IPS-15b (cell line): Measurements from ENCODE around the gene ABCB1.
"Not testable (repeated sequence)": the region's sequence is repeated elsewhere in the genome, so short reads cannot be mapped to it uniquely, and the experiment has no call there.

Experiments
- H3K27me3 ChIP-seq: one replicate; pipeline ENCODE4 v1.6.1; 2013; ENCODE audit warnings: low read length; ENCODE audit not compliant: control insufficient read depth, insufficient read depth
- H3K36me3 ChIP-seq: one replicate; pipeline ENCODE4 v1.6.1; 2013; ENCODE audit warnings: low read length; ENCODE audit not compliant: control insufficient read depth, insufficient read depth
- H3K4me1 ChIP-seq: one replicate; pipeline ENCODE4 v1.6.1; 2013; ENCODE audit warnings: mild to moderate bottlenecking, low read length; ENCODE audit not compliant: control insufficient read depth, insufficient read depth
- H3K4me3 ChIP-seq: one replicate; pipeline ENCODE4 v1.5.1; 2013; ENCODE audit warnings: low read depth, low read length
- H3K9ac ChIP-seq: one replicate; pipeline ENCODE4 v1.6.1; 2013; ENCODE audit warnings: low read depth, mild to moderate bottlenecking, low read length
- H3K9me3 ChIP-seq: one replicate; pipeline ENCODE4 v1.6.1; 2013; ENCODE audit warnings: mild to moderate bottlenecking, low read length; ENCODE audit not compliant: control insufficient read depth, insufficient read depth

ABCB1 gene

DNA sequence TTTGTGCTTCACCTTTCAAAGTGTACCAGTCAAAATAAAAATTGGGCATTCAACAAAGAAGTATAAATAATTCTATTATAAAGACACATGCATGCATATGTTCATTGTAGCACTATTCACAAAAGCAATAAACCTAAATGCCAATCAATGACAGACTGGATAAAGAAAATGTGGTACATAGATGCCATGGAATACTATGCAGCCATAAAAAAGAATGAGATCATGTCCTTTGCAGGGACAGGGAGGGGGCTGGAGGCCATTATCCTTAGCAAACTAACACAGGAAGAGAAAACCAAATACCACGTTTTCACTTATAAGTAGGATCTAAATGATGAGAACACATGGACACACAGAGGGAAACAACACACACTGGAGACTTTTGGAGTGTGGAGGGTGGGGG is 28.2 kb downstream of the ABCB1 start:
- not testable (repeated sequence) for H3K9ac ChIP-seq, H3K4me3 ChIP-seq, H3K4me1 ChIP-seq, H3K27me3 ChIP-seq, H3K9me3 ChIP-seq, H3K36me3 ChIP-seq

DNA sequence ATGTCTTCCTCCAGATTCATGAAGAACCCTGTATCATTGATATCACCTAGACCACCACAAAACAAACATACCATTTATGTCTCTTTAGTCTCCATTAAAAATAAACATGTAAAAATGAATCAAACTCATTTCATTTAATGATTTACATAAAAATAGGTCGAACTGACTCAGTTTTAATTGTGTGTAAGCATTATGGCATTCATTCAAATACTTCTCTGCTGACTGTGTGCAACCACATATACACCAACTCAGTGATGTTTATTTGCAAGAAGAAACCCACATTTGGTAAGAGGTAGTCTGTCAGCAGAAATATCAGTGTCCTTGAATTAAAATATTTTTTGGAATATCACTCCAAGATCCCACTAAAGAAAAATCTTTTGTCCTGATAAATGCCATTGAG is 30.5 kb downstream of the ABCB1 start:
- H3K9me3 ChIP-seq = no peaks in the 10 kb centered on the region
- no peaks in the 10 kb centered on the region for H3K27me3 ChIP-seq
- H3K4me3 ChIP-seq = no peak overlapping the region
- H3K36me3 ChIP-seq = no peaks in the 10 kb centered on the region
- H3K9ac ChIP-seq = no peak overlapping the region
- no peaks in the 10 kb centered on the region for H3K4me1 ChIP-seq

DNA sequence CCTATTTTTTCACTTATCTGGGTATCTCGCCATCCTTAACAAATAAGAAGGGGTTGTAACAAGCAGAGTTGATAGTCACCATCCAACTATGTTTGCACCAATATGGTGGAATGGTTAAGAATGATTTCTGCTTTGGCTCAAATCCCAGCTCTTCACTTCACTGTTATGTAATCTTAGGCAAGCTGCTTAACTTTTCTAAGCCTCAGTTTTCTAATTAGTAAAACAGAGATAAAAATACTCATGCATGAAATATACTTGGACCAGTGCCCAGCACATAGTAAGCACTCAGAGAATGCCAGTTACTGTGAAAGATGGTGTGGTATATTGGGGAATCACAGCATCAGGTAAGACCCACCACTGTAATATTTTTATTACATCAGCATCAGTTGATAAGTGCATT is 33.6 kb downstream of the ABCB1 start:
- H3K9me3 ChIP-seq = no peaks in the 10 kb centered on the region
- no peak overlapping the region for H3K4me3 ChIP-seq
- H3K27me3 ChIP-seq = no peaks in the 10 kb centered on the region
- H3K36me3 ChIP-seq = no peaks in the 10 kb centered on the region
- no peaks in the 10 kb centered on the region for H3K4me1 ChIP-seq
- no peak overlapping the region for H3K9ac ChIP-seq

DNA sequence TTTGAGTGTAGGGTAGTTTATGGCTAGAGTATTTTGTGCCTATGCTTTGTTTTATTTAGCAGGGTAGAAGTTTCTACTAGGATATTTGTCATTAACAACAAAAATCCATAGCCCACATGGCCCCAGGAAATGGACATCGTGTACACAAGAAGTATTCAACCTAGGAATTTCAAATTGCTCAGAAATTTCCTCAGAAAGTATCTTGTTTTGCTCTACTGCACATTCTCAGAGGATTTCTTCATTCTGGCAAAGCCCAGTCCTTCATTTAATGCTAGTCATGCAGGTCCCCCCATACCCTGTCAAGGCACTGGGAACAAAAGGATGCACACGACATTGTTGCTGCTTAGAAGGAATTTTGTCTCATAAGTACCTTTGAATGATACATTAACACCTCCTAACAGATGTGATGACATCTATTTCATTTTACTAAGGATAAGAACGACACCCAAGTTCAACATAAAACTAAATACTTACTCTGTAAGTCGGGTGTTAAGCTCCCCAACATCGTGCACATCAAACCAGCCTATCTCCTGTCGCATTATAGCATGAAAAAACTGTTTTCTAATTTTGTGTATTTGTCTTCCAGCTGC is 34.3 kb downstream of the ABCB1 start:
- Histone ChIP-seq H3K27me3 (no peaks in the 10 kb centered on the region), H3K36me3 (no peaks in the 10 kb centered on the region), H3K9ac (no peak overlapping the region)

DNA sequence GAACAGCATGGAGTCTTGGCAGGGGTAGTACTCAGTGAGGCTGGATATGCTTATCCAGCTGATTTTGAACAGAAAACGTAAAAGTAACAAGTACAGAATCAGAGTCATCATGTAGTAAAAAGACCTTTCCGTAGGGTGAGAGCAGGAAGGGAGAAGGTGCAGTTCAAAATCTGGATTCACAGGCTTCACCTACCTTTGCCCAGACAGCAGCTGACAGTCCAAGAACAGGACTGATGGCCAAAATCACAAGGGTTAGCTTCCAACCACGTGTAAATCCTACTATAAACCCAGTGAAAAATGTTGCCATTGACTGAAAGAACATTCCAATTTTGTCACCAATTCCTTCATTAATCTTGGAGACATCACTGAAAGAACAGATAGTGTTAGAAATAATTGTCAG is 34.8 kb downstream of the ABCB1 start:
- H3K36me3 ChIP-seq = no peaks in the 10 kb centered on the region
- H3K4me3 ChIP-seq = no peak overlapping the region
- H3K27me3 ChIP-seq = no peaks in the 10 kb centered on the region
- H3K9me3 ChIP-seq = no peaks in the 10 kb centered on the region
- peaks cover 3% of the 10 kb centered on the region for H3K4me1 ChIP-seq
- no peak overlapping the region for H3K9ac ChIP-seq

More for the DNA sequence above, 34.3 kb downstream of the ABCB1 start:
- Histone ChIP-seq H3K4me1 (peaks cover 1% of the 10 kb centered on the region), H3K9me3 (no peaks in the 10 kb centered on the region), H3K4me3 (no peak overlapping the region)

DNA sequence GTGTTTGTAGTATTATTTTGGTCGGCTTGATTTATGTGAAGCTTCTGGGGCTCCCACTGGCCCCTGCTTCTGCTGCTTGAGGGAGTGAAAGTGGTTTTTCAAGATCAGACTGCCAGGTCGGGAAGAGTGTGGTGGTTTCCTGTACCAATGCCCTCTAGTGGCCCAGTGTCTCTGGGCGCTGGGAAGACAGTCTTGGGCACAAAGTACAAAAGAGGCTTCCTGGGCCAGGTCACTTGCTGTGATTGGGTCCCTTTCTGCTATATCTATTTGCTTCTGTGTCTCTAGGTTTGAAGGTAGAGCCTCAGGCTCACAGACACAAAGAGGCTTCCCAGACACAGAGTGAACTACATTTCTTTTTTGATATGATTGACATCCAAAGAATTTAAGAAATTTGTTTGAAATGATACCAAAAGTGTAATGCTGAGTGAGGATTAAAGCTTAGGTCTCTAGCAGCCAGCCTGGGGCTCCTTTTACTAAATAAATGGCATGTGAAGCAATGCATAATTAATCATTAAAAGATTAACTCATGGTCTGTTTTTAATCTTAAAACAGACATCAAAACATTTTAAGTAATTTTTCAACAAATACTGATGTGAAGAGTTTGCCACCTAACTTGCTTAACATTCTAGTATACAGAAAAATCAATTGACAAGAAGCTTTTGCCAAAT is 36.3 kb downstream of the ABCB1 start:
- Histone ChIP-seq H3K9ac (no peak overlapping the region), H3K36me3 (no peaks in the 10 kb centered on the region), H3K9me3 (no peaks in the 10 kb centered on the region), H3K4me3 (no peak overlapping the region), H3K27me3 (no peaks in the 10 kb centered on the region), H3K4me1 (peaks cover 12% of the 10 kb centered on the region)

DNA sequence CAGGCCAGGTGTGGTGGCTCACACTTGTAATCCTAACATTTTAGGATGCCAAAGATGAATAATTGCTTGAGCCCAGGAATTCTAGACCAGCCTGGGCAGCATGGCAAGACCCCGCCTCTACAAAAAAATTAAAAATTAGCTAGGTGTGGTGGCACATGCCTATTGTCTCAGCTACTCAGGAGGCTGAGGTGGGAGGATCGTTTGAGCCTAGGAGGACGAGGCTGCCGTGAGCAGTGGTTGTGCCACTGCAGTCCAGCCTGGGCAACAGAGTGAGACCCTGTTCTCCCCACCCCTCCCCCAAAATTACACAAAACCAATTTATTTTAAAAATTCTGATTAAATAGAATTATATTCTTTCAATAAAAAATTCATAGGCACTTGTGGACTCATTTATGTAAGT is 39.0 kb downstream of the ABCB1 start:
- Histone ChIP-seq H3K9me3 (no peaks in the 10 kb centered on the region), H3K36me3 (no peaks in the 10 kb centered on the region), H3K4me1 (peaks cover 12% of the 10 kb centered on the region), H3K9ac (no peak overlapping the region), H3K4me3 (no peak overlapping the region), H3K27me3 (no peaks in the 10 kb centered on the region)

DNA sequence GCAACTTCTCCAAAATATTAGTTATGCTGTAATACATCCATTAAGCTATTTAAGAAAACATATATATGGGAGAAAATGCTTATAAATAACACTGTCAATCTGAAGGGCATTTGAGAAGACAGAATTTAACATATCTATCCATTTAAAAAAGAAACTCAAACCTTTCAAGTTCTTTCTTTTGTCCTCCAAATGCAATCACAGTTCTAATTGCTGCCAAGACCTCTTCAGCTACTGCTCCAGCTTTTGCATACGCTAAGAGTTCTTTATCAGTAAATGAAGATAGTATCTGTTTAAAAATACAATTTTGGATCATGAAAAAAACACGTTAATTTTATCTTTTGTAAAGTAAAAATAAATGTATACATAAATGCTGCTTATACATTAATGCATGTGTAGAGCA is 39.6 kb downstream of the ABCB1 start:
- Histone ChIP-seq H3K9ac (no peak overlapping the region), H3K4me3 (no peak overlapping the region), H3K9me3 (no peaks in the 10 kb centered on the region), H3K36me3 (no peaks in the 10 kb centered on the region), H3K4me1 (peaks cover 12% of the 10 kb centered on the region), H3K27me3 (no peaks in the 10 kb centered on the region)

DNA sequence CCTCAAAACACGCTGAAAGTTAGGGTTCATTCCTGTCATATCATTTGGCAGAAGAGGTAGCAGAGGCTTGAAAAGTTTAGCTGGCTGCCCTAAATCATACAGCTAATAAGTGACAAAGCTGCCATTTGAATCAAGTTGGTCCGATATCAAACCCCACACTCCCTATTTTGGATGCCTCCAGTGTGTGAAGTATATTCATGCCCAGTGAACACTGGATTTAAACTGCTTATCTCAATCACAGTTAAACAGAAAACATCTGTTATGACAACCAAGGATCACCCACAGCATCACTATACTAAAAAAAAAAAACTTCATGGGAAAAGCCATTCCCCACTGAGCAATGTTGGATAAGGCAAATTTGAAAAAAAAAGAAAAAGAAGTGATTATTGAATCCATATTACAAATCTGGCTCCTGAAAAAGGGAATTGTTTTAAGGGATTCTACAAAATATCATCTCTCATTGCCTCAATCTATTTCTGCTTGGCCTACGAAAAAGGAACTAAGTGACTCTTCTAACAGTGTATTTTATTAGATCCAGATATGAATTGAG is 48.3 kb downstream of the ABCB1 start:
- no peak overlapping the region for H3K4me3 ChIP-seq

DNA sequence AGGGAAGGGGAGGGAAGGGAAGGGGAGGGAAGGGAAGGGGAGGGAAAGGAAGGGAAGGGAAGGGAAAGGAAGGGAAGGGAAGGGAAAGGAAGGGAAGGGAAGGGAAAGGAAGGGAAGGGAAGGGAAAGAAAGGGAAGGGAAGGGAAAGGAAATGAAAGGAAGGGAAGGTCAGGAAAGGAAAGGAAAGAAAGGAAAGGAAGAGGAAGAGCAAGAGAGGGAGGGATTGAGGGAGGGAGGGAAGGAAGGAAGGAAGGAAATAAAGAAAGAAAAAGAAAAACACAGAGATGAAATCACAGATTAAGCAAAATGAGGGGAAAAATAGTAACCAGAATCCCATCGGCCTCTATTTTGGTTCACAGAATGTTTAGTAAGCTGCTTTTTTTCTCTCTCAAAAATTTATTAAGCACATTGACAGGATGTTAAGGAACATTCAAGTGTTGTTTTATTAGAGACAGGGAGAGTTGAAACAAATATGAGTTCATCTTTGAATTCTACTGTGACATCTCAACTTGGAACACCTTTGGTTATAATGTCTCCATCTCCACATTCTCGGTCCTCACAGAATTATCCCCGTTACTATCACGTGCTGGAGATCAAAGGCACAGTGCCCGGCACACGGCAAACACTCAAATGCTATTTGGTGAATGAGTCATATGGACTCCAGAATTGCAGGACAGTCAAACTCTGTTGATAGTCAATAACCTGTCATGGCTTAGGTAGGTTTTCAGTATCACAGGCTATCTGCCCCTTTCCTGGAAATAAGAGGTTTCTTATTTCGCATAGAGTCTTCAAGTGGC is 52.4 kb downstream of the ABCB1 start:
- no peaks in the 10 kb centered on the region for H3K27me3 ChIP-seq
- no peaks in the 10 kb centered on the region for H3K36me3 ChIP-seq
- no peaks in the 10 kb centered on the region for H3K4me1 ChIP-seq
- H3K9ac ChIP-seq = no peak overlapping the region
- no peak overlapping the region for H3K4me3 ChIP-seq
- no peaks in the 10 kb centered on the region for H3K9me3 ChIP-seq

More for the DNA sequence above, 48.3 kb downstream of the ABCB1 start:
- Histone ChIP-seq H3K9ac (no peak overlapping the region), H3K36me3 (no peaks in the 10 kb centered on the region), H3K9me3 (no peaks in the 10 kb centered on the region), H3K4me1 (no peaks in the 10 kb centered on the region), H3K27me3 (no peaks in the 10 kb centered on the region)

DNA sequence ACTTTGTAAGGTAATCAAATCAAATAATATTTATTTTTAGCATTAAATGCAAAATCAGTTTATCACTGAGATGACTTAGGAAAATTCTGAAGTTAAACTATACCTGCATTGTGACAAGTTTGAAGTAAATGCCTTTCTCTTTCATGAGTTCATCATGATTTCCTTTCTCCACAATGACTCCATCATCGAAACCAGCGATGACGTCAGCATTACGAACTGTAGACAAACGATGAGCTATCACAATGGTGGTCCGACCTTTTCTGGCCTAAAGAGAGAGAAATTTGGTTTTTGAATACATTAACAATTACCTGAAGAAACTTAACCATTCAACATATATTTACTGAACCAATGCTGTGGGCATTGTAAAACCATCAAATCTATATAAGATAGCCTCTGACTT is 54.9 kb downstream of the ABCB1 start:
- H3K36me3 ChIP-seq = no peaks in the 10 kb centered on the region
- H3K4me1 ChIP-seq = no peaks in the 10 kb centered on the region

DNA sequence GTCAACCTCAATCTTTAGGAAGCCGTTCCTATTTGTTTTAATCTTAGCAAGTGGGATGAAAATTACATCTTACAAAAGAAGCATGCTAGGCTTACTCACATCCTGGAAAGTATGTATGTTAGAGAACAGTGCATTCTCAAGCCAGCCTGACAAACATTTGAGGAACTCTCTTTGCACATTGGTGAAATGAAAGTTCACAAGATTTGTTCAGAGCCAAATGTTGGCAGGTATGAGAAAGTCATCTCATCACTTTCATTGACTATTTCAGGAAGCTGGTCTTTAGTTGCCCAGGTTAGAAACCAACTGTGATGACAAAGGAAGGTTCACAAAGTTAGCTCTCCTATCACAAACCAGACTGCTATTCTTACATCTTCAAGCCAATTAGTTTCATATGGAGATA is 57.1 kb downstream of the ABCB1 start:
- H3K36me3 ChIP-seq = no peaks in the 10 kb centered on the region
- H3K4me1 ChIP-seq = no peaks in the 10 kb centered on the region
- no peak overlapping the region for H3K9ac ChIP-seq
- H3K27me3 ChIP-seq = no peaks in the 10 kb centered on the region
- no peaks in the 10 kb centered on the region for H3K9me3 ChIP-seq
- H3K4me3 ChIP-seq = no peak overlapping the region

More for the DNA sequence above, 54.9 kb downstream of the ABCB1 start:
- H3K9me3 ChIP-seq = no peaks in the 10 kb centered on the region
- H3K4me3 ChIP-seq = no peak overlapping the region
- H3K27me3 ChIP-seq = no peaks in the 10 kb centered on the region
- no peak overlapping the region for H3K9ac ChIP-seq
